Large intestine (tissue), 1 donor: ENCODE measurements around the gene CYP2C19. TPM values are rescaled to one million over a fixed set of nuclear protein-coding genes. Genes with fewer than 3 reads are reported as not detected.

ENCODE experiments used
- polyA plus RNA-seq: library from polyadenylated mRNA; unstranded; fragments of 120-200 nt; gene quantifications from one replicate; pipeline ENCODE4 v1.2.1, GENCODE V29; 2013

CYP2C19 gene
- polyA plus RNA-seq, 1 donor, result 26.9 TPM

Other genes starting within 250 kb of the CYP2C19 start
- gene HELLS, start 216.9 kb upstream of the CYP2C19 start, polyA plus RNA-seq, result 16.8 TPM
- gene CYP2C18, start 79.0 kb upstream of the CYP2C19 start, polyA plus RNA-seq, result 97.1 TPM
- gene CYP2C9, start 176.0 kb downstream of the CYP2C19 start, polyA plus RNA-seq, result 119 TPM